Stomach (tissue), 9 donors: ENCODE results near the gene CDK1. TPM values are rescaled to one million over a fixed set of nuclear protein-coding genes. Genes with fewer than 3 reads are reported as not detected.

Experiments used
- DNase-seq, 2 donors: peaks; one replicate each; pipeline versions ENCODE4 v3.0.0 to v3.0.0-alpha.2; 2013 to 2019
- H3K27ac ChIP-seq, 5 donors: fragments of 200-600 bp in 4 of 5; sonication (generic) in 4 of 5; one replicate each; pipeline ENCODE4 v1.5.1; 2013 to 2019; ENCODE audit warnings: mild to moderate bottlenecking in 1 of 5, moderate library complexity in 1 of 5
- H3K27me3 ChIP-seq, 3 donors: fragments of 200-600 bp; sonication (generic); one replicate each; pipeline ENCODE4 v1.5.1; 2017 to 2019; ENCODE audit warnings: mixed run types in 1 of 3
- H3K36me3 ChIP-seq, 4 donors: fragments of 200-600 bp; sonication (generic); 1 replicate in 3 of 4; 2 replicates in 1 of 4; pipeline ENCODE4 v1.5.1; 2016 to 2019
- H3K4me1 ChIP-seq, 4 donors: fragments of 200-600 bp; sonication (generic); one replicate each; pipeline ENCODE4 v1.5.1; 2016 to 2019
- H3K4me3 ChIP-seq, 4 donors: fragments of 200-600 bp; sonication (generic) in 3 of 4; one replicate each; pipeline ENCODE4 v1.5.1; 2016 to 2019; ENCODE audit warnings: mild to moderate bottlenecking in 1 of 4
- H3K9me3 ChIP-seq, 4 donors: fragments of 200-600 bp; sonication (generic); one replicate each; pipeline ENCODE4 v1.5.1; 2016 to 2019
- EP300 ChIP-seq: sonication (generic); formaldehyde crosslinking; IDR thresholded peaks from one replicate; pipeline ENCODE4 v1.6.1; 2017; ENCODE audit warnings: antibody characterized with exemption
- POLR2A ChIP-seq, 4 donors: fragments of 450-650 bp; IDR thresholded peaks; one replicate each; pipeline ENCODE4 v1.6.1; 2016; ENCODE audit warnings: antibody characterized with exemption in 4 of 4, control low read depth in 2 of 4, mild to moderate bottlenecking in 1 of 4, moderate library complexity in 1 of 4
- POLR2AphosphoS5 ChIP-seq, 3 donors: sonication (generic); formaldehyde crosslinking; IDR thresholded peaks; one replicate each; pipeline ENCODE4 v1.6.1; 2016; ENCODE audit warnings: antibody characterized with exemption in 3 of 3
- WGBS, 5 donors: extraction: QIAGEN DNeasy Blood & Tissue Kit in 3 of 5; methylation state at CpG; one replicate each; pipeline versions ENCODE4 v1.1.5 to v1.1.7; 2013 to 2018; 5-methylcytosine and 5-hydroxymethylcytosine counted together
- intact Hi-C: fragments of 100-400 bp; cut with DNase I; formaldehyde crosslinking; loops from one replicate; pipeline ENCODE4 v1.15.1; 2023; ENCODE audit warnings: low total_unique reads
- polyA plus RNA-seq, 3 donors: library from polyadenylated mRNA; stranded (reverse); fragments of 200-250 nt; gene quantifications; one replicate each; pipeline ENCODE4 v1.2.3, GENCODE V29; 2013
- total RNA-seq, 5 donors: library from RNA; depleted of rRNA; stranded (reverse); fragments of >200 nt; gene quantifications; one replicate each; pipeline versions ENCODE4 v1.1.0 to v1.2.3, GENCODE V29; 2014 to 2016
- TF ChIP-seq, protein P1 (sequence below), 7 experiments: fragments of 450-650 bp in 4 of 7; fragments of 200-600 bp in 3 of 7; sonication (generic) in 3 of 7; IDR thresholded peaks; one replicate each; pipeline ENCODE4 v1.5.1; 2016 to 2019; ENCODE audit warnings: antibody characterized with exemption in 7 of 7, control low read depth in 2 of 7, mild to moderate bottlenecking in 1 of 7
- donor health status: healthy with polysubstance abuse.
- donor health status: Bipolar disorder and iron deficiency.
- donor health status: healthy.

Gene CDK1
- total and polyA plus RNA-seq, 8 donors, result 1.8 to 33.2 (median 4.7) TPM

DNA sequence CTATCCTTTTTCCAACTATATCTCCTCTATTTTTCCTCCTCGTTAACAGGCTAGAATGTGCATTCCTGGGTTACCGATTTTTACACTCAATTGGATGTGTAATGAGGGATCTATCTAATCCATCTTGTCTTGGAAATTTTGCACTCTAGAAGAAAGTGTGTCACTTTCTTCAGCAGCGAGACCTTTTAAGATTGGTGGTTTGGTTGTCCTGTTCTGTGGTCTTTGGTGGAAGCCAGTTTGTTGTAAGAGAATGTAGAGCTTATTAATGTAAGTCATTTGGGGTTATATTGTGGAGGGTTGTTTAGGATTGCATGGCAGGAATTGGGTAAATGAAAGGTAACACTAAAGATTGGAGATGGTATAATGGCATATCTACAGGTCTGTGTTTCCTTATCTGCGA is 16.7 kb downstream of the CDK1 start:
- Histone ChIP-seq H3K9me3 (no peaks in the 10 kb centered on the region), H3K27ac (no peak overlapping the region), H3K4me1 (no peaks in the 10 kb centered on the region), H3K4me3 (no peak overlapping the region), H3K27me3 (no peaks in the 10 kb centered on the region), H3K36me3 (peaks cover 0 to 4% (median 0%) of the 10 kb centered on the region in 4 donors)
- WGBS, 5 donors, result 89 to 95% (median 94%) methylated on average over 4 of the region's 4 CpGs
- intact Hi-C loops, result no loop called here
- no peak for TF ChIP-seq POLR2AphosphoS5 (IDR thresholded peaks at IDR 0.05)
- TF ChIP-seq, protein P1, sequence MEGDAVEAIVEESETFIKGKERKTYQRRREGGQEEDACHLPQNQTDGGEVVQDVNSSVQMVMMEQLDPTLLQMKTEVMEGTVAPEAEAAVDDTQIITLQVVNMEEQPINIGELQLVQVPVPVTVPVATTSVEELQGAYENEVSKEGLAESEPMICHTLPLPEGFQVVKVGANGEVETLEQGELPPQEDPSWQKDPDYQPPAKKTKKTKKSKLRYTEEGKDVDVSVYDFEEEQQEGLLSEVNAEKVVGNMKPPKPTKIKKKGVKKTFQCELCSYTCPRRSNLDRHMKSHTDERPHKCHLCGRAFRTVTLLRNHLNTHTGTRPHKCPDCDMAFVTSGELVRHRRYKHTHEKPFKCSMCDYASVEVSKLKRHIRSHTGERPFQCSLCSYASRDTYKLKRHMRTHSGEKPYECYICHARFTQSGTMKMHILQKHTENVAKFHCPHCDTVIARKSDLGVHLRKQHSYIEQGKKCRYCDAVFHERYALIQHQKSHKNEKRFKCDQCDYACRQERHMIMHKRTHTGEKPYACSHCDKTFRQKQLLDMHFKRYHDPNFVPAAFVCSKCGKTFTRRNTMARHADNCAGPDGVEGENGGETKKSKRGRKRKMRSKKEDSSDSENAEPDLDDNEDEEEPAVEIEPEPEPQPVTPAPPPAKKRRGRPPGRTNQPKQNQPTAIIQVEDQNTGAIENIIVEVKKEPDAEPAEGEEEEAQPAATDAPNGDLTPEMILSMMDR (IDR thresholded peaks at IDR 0.05), result no peak
- no peak for TF ChIP-seq POLR2A (IDR thresholded peaks at IDR 0.05)
- no peak for TF ChIP-seq EP300
- DNase-seq, result no peak

DNA sequence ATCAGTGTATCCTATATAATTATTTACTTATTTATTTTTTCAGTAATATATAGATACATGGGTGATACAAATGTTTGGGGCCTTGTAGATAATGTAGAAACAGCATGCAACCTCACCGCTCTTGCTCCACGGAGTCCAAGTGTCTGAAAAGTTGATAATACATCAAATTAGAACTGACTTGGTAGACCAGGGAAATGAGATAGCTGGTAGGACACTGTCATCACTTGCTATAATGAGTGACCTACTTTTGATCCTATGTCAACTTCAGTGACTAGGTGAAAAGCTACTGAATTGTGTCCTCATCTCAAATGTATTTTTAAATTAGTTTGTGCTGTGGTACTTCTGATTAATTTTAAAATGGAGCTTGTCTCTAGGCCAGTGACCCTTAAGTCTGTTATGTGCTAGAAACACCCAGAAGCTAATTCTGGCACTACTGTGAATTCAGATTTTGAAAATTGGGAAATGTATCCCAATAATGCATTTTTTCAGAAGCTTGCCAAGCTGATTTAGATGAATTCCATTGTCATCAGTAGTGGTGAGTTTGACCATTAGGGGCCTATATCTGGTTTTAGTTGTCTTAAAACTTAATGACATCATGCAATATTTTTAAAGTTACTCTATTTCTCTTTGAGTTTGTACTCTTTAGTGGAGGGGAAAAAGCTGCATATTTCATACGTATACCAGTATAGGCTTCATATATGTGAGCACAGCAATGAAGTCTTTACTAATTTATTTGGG is 17.4 kb downstream of the CDK1 start:
- 95 to 99% (median 98%) methylated on average over 3 of the region's 3 CpGs for WGBS, 5 donors

DNA sequence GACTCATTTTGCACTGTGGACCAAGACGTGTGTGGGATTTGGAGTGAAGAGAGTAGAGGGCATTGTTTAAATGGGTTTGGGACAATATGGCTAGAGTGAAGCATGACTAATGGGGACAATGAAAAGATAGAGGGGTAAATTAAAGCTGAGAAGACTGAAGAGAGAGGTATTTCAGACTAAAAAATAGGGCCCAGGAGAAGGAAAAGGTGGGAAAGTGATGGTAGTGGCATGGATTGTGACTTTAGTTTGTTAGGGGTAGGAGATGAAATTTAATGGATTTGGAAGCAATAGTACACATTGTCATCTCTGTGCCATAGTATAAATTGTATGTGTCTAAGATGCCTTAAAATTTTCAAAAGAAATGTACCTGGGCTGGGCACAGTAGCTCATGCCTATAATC is 18.2 kb downstream of the CDK1 start:
- 88 to 100% (median 97%) methylated on average over 1 of the region's 1 CpG for WGBS, 5 donors
- DNase-seq, result no peak
- H3K27me3 ChIP-seq, result no peaks in the 10 kb centered on the region
- H3K4me1 ChIP-seq, result peaks cover 0 to 7% (median 1%) of the 10 kb centered on the region in 4 donors
- H3K36me3 ChIP-seq, result peaks cover 0 to 4% (median 0%) of the 10 kb centered on the region in 4 donors
- no peaks in the 10 kb centered on the region for H3K9me3 ChIP-seq
- intact Hi-C loops, result no loop called here
- no peak for TF ChIP-seq POLR2A (IDR thresholded peaks at IDR 0.05)
- TF ChIP-seq EP300, result no peak
- TF ChIP-seq POLR2AphosphoS5 (IDR thresholded peaks at IDR 0.05), result no peak
- TF ChIP-seq, protein P1 (IDR thresholded peaks at IDR 0.05), result no peak
- no peak overlapping the region for H3K27ac ChIP-seq
- no peak overlapping the region for H3K4me3 ChIP-seq

More for the DNA sequence above, 17.4 kb downstream of the CDK1 start:
- intact Hi-C loops, result no loop called here
- no peak overlapping the region for H3K27ac ChIP-seq
- TF ChIP-seq, protein P1 (IDR thresholded peaks at IDR 0.05), result no peak
- no peak for TF ChIP-seq POLR2AphosphoS5 (IDR thresholded peaks at IDR 0.05)
- no peak for TF ChIP-seq POLR2A (IDR thresholded peaks at IDR 0.05)
- no peak for TF ChIP-seq EP300
- H3K27me3 ChIP-seq, result no peaks in the 10 kb centered on the region
- H3K36me3 ChIP-seq, result peaks cover 0 to 4% (median 0%) of the 10 kb centered on the region in 4 donors
- no peak overlapping the region for H3K4me3 ChIP-seq
- H3K9me3 ChIP-seq, result no peaks in the 10 kb centered on the region
- no peak for DNase-seq
- no peaks in the 10 kb centered on the region for H3K4me1 ChIP-seq

DNA sequence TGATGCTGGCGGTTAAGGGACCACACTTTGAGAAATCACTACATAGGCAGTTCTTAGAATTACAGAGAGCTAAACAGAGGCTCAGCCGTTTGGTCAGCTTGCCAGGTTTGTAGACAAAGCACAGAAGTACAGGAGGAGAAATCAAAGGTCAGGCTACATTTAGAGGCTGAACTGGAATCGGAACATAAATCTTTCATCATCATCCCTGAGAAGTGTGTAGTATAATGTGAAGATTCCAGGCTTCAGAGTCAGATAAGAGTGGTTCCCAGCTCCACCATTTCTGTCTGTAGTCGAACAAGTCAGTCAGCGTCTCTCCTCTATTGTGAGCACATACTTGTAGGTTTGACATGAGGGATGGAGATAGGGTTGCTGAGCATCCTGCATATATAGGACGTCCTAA is 18.9 kb downstream of the CDK1 start:
- no peak overlapping the region for H3K27ac ChIP-seq
- H3K4me1 ChIP-seq, result peaks cover 0 to 12% (median 7%) of the 10 kb centered on the region in 4 donors
- peaks cover 0 to 2% (median 0%) of the 10 kb centered on the region in 4 donors for H3K36me3 ChIP-seq
- intact Hi-C loops, result no loop called here
- H3K9me3 ChIP-seq, result no peaks in the 10 kb centered on the region
- no peak for DNase-seq
- 69 to 87% (median 74%) methylated on average over 6 of the region's 6 CpGs for WGBS, 5 donors
- TF ChIP-seq POLR2A (IDR thresholded peaks at IDR 0.05) (no peak), POLR2AphosphoS5 (IDR thresholded peaks at IDR 0.05) (no peak), EP300 (no peak)
- TF ChIP-seq, protein P1 (IDR thresholded peaks at IDR 0.05), result no peak
- no peak overlapping the region for H3K4me3 ChIP-seq
- no peaks in the 10 kb centered on the region for H3K27me3 ChIP-seq
